ENCODE data around the gene KLK10. TPM values are rescaled to one million over a fixed set of nuclear protein-coding genes. Genes with fewer than 3 reads are reported as not detected.

The KLK10 gene
- polyA plus RNA-seq, 1 donor (not counting 4 experiments of a cell fraction or from before 2014, with no cell fraction given) = 56.3 TPM

- FAIRE-seq (no peak), DNase-seq (ENCODE audit: low read depth, low spot score) (no peak)
- H3K4me3 ChIP-seq (ENCODE audit: control insufficient read depth in 2 of 3, extremely low read depth in 1 of 3, insufficient read depth in 2 of 3, low read depth in 1 of 3, low read length in 3 of 3) = peak within 1 kb of the TSS in 2 of 3 experiments; percentile 20 to 31
- H4K20me1 ChIP-seq (ENCODE audit: control insufficient read depth, extremely low read depth, insufficient read depth, low read length) = no peaks in the 10 kb centered on the region
- H3K27me3 ChIP-seq (ENCODE audit: control insufficient read depth, extremely low read depth, insufficient read depth, low read length) = peaks cover 12% of the 10 kb centered on the region
- TF ChIP-seq, protein P1, sequence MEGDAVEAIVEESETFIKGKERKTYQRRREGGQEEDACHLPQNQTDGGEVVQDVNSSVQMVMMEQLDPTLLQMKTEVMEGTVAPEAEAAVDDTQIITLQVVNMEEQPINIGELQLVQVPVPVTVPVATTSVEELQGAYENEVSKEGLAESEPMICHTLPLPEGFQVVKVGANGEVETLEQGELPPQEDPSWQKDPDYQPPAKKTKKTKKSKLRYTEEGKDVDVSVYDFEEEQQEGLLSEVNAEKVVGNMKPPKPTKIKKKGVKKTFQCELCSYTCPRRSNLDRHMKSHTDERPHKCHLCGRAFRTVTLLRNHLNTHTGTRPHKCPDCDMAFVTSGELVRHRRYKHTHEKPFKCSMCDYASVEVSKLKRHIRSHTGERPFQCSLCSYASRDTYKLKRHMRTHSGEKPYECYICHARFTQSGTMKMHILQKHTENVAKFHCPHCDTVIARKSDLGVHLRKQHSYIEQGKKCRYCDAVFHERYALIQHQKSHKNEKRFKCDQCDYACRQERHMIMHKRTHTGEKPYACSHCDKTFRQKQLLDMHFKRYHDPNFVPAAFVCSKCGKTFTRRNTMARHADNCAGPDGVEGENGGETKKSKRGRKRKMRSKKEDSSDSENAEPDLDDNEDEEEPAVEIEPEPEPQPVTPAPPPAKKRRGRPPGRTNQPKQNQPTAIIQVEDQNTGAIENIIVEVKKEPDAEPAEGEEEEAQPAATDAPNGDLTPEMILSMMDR (optimal IDR thresholded peaks at IDR 0.05 in 1 of 3, IDR thresholded peaks at IDR 0.05 in 1 of 3, conservative IDR thresholded peaks at IDR 0.05 in 1 of 3; ENCODE audit: extremely low read depth in 1 of 3, insufficient read depth in 2 of 3, low read length in 3 of 3) = no peak
- TF ChIP-seq EZH2 (IDR thresholded peaks at IDR 0.05; ENCODE audit: low read length) = no peak
- H3K4me2 ChIP-seq (ENCODE audit: control insufficient read depth, extremely low read depth, insufficient read depth, low read depth, low read length) = peak within 1 kb of the TSS; percentile 62
- peak within 1 kb of the TSS; percentile 70 for H2AFZ ChIP-seq (ENCODE audit: control insufficient read depth, low read length)
- H3K9me1 ChIP-seq (ENCODE audit: control insufficient read depth, extremely low read depth, insufficient read depth, low read length) = no peaks in the 10 kb centered on the region
- dilution Hi-C loops (cut with MboI; ENCODE audit: extremely low pct_ligation_motif_present, low sequenced_read_pairs) = no loop called here
- no peak within 1 kb of the TSS for H3K27ac ChIP-seq (ENCODE audit: control insufficient read depth, insufficient read depth, low read length)
- H3K79me2 ChIP-seq (ENCODE audit: control insufficient read depth, insufficient read depth, low read length) = no peaks in the 10 kb centered on the region
- H3K36me3 ChIP-seq (ENCODE audit: control insufficient read depth in 2 of 2, extremely low read depth in 1 of 2, insufficient read depth in 2 of 2, low read length in 2 of 2) = no peaks in the 10 kb centered on the region
- H3K9ac ChIP-seq (ENCODE audit: control insufficient read depth, extremely low read depth, insufficient read depth, low read length) = peak within 1 kb of the TSS; percentile 44
- no peaks in the 10 kb centered on the region for H3K9me3 ChIP-seq (ENCODE audit: control insufficient read depth, low read depth, low read length)
- peaks cover 8% of the 10 kb centered on the region for H3K4me1 ChIP-seq (ENCODE audit: control insufficient read depth, extremely low read depth, insufficient read depth, low read length)
Measured at GRCh38 chr19:50983625-50984292, 35.8 kb downstream of the KLK10 start, which contains the start of gene KLK7. Gene KLK7, minus strand, starts transcription at chr19:50983917. Its CDS starts 1,518 bp downstream, at chr19:50982399.

DNA sequence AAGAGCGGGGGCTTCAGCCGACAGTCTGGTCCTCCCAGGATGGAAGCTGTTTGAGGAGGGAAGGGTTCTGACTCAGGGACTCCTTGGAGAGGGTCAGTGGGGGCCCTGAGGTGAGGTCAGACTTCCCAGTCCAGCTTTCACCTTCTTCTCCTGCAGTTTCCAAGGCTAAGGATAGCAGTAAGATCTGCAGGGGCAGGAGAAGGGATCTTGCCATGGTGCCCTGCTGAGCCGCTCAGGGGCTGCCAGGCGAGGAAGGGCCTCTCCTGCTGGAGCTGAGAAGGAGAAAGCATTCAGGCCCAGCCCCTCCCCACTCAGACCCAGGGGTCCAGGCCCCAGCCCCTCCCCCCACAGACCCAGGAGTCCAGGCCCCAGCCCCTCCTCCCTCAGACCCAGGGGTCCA is 37.3 kb downstream of the KLK10 start:
- H3K79me2 ChIP-seq (ENCODE audit: control insufficient read depth, insufficient read depth, low read length) = no peaks in the 10 kb centered on the region

More for the DNA sequence above, 37.3 kb downstream of the KLK10 start:
- peaks cover 9% of the 10 kb centered on the region for H3K4me1 ChIP-seq (ENCODE audit: control insufficient read depth, extremely low read depth, insufficient read depth, low read length)
- peak overlapping the region in 1 of 3 experiments; percentile 1 for H3K4me3 ChIP-seq (ENCODE audit: control insufficient read depth in 2 of 3, extremely low read depth in 1 of 3, insufficient read depth in 2 of 3, low read depth in 1 of 3, low read length in 3 of 3)
- no peaks in the 10 kb centered on the region for H4K20me1 ChIP-seq (ENCODE audit: control insufficient read depth, extremely low read depth, insufficient read depth, low read length)
- DNase-seq (ENCODE audit: low read depth, low spot score) (no peak), FAIRE-seq (no peak)
- peaks cover 12% of the 10 kb centered on the region for H3K27me3 ChIP-seq (ENCODE audit: control insufficient read depth, extremely low read depth, insufficient read depth, low read length)
- dilution Hi-C loops (cut with MboI; ENCODE audit: extremely low pct_ligation_motif_present, low sequenced_read_pairs) = no loop called here
- TF ChIP-seq, protein P1 (optimal IDR thresholded peaks at IDR 0.05 in 1 of 3, IDR thresholded peaks at IDR 0.05 in 1 of 3, conservative IDR thresholded peaks at IDR 0.05 in 1 of 3; ENCODE audit: extremely low read depth in 1 of 3, insufficient read depth in 2 of 3, low read length in 3 of 3) = no peak
- TF ChIP-seq EZH2 (IDR thresholded peaks at IDR 0.05; ENCODE audit: low read length) = no peak
- no peaks in the 10 kb centered on the region for H3K9me3 ChIP-seq (ENCODE audit: control insufficient read depth, low read depth, low read length)
- no peak overlapping the region for H3K4me2 ChIP-seq (ENCODE audit: control insufficient read depth, extremely low read depth, insufficient read depth, low read depth, low read length)
- no peak overlapping the region for H2AFZ ChIP-seq (ENCODE audit: control insufficient read depth, low read length)
- H3K9me1 ChIP-seq (ENCODE audit: control insufficient read depth, extremely low read depth, insufficient read depth, low read length) = no peaks in the 10 kb centered on the region
- no peaks in the 10 kb centered on the region for H3K36me3 ChIP-seq (ENCODE audit: control insufficient read depth in 2 of 2, extremely low read depth in 1 of 2, insufficient read depth in 2 of 2, low read length in 2 of 2)
- H3K27ac ChIP-seq (ENCODE audit: control insufficient read depth, insufficient read depth, low read length) = no peak overlapping the region
- no peak overlapping the region for H3K9ac ChIP-seq (ENCODE audit: control insufficient read depth, extremely low read depth, insufficient read depth, low read length)
